ENCODE data around the gene HS3ST5.
"Not testable (repeated sequence)": the region's sequence is repeated elsewhere in the genome, so short reads cannot be mapped to it uniquely, and the experiment has no call there.

Gene HS3ST5

GRCh38 chr6:114319749-114320148 lies 23.1 kb downstream of the HS3ST5 start:
- no peak for DNase-seq (ENCODE audit: low read depth, low spot score)
- H3K4me3 ChIP-seq (ENCODE audit: low read depth, low read length), result no peak overlapping the region
- ChIA-PET CTCF (no interaction called here), POLR2A (no interaction called here)
- TF ChIP-seq, protein P1, sequence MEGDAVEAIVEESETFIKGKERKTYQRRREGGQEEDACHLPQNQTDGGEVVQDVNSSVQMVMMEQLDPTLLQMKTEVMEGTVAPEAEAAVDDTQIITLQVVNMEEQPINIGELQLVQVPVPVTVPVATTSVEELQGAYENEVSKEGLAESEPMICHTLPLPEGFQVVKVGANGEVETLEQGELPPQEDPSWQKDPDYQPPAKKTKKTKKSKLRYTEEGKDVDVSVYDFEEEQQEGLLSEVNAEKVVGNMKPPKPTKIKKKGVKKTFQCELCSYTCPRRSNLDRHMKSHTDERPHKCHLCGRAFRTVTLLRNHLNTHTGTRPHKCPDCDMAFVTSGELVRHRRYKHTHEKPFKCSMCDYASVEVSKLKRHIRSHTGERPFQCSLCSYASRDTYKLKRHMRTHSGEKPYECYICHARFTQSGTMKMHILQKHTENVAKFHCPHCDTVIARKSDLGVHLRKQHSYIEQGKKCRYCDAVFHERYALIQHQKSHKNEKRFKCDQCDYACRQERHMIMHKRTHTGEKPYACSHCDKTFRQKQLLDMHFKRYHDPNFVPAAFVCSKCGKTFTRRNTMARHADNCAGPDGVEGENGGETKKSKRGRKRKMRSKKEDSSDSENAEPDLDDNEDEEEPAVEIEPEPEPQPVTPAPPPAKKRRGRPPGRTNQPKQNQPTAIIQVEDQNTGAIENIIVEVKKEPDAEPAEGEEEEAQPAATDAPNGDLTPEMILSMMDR (IDR thresholded peaks at IDR 0.05; ENCODE audit: insufficient read depth, low read length, missing control alignments), result no peak

GRCh38 chr6:114315831-114316595 lies 26.8 kb downstream of the HS3ST5 start:
- DNase-seq (ENCODE audit: low read depth, low spot score), result no peak
- H3K4me3 ChIP-seq (ENCODE audit: low read depth, low read length), result no peak overlapping the region
- ChIA-PET CTCF (interaction anchor here (1.4 kb wide), 1 partner anchor 13 kb away, joined by 4 read pairs; no protein-coding TSS in a partner anchor), POLR2A (no interaction called here)
- TF ChIP-seq, protein P1 (IDR thresholded peaks at IDR 0.05; ENCODE audit: insufficient read depth, low read length, missing control alignments), result no peak

GRCh38 chr6:114313816-114314215 lies 29.0 kb downstream of the HS3ST5 start:
- CTCF ChIA-PET; H3K4me3 ChIP-seq (ENCODE audit: low read depth, low read length); POLR2A ChIA-PET; DNase-seq (ENCODE audit: low read depth, low spot score): not testable (repeated sequence)

- DNase-seq (ENCODE audit: low read depth, low spot score), result no peak
- TF ChIP-seq, protein P1 (IDR thresholded peaks at IDR 0.05; ENCODE audit: insufficient read depth, low read length, missing control alignments), result no peak
- ChIA-PET CTCF (no interaction called here), POLR2A (no interaction called here)
- no peak overlapping the region for H3K4me3 ChIP-seq (ENCODE audit: low read depth, low read length)
Observed at GRCh38 chr6:114312931-114313330, 29.9 kb downstream of the HS3ST5 start.

DNA sequence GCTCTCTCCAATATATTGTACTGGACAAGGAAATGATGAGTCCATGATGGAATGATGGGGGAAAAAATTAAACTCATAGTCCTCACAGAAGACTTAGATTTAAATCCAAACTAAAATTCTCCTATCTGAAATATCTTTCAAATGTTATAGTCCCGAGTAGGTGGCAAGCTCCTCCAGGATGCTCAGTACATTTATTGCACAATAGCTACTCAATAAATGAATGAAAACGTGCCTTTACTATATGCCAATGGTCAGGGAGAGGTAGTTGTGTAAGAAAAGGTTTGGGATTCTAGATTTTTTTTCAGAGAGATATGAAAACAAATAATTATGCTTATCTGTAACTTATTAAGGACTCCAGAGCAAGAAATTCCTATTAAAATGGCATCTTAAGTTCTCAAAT lies 32.8 kb downstream of the HS3ST5 start:
- CTCF ChIA-PET, result no interaction called here
- no peak overlapping the region for H3K4me3 ChIP-seq (ENCODE audit: low read depth, low read length)
- DNase-seq (ENCODE audit: low read depth, low spot score), result no peak
- TF ChIP-seq, protein P1 (IDR thresholded peaks at IDR 0.05; ENCODE audit: insufficient read depth, low read length, missing control alignments), result no peak
- POLR2A ChIA-PET, result no interaction called here

- TF ChIP-seq, protein P1 (IDR thresholded peaks at IDR 0.05; ENCODE audit: insufficient read depth, low read length, missing control alignments), result peak; percentile 20
- DNase-seq (ENCODE audit: low read depth, low spot score), result no peak
- ChIA-PET POLR2A (no interaction called here), CTCF (interaction anchor here (0.6 to 6.6 kb wide), 27 partner anchors 9 to 1592 kb away, joined by 3 to 134 read pairs (median 4); no protein-coding TSS in a partner anchor)
- H3K4me3 ChIP-seq (ENCODE audit: low read depth, low read length), result no peak overlapping the region
Observed at GRCh38 chr6:114304304-114304887, 38.4 kb downstream of the HS3ST5 start.

All from AG04449 (cell line).